Loucy (cell line): Measurements from ENCODE around the gene COIL.

ENCODE experiments used
- H2AFZ ChIP-seq: fragments of 200-600 bp; sonication (generic); 2 replicates; pipeline ENCODE4 v1.6.0; 2016; ENCODE audit warnings: antibody characterized with exemption, mild to moderate bottlenecking, low read length, moderate library complexity
- H3F3A ChIP-seq: fragments of 200-600 bp; 2 replicates; pipeline ENCODE4 v1.6.0; 2016; ENCODE audit warnings: antibody characterized with exemption, low read depth, mild to moderate bottlenecking
- H3K27me3 ChIP-seq: fragments of 200-600 bp; sonication (generic); 2 replicates; pipeline ENCODE4 v1.6.1; 2014; ENCODE audit warnings: low read length, mild to moderate bottlenecking; ENCODE audit not compliant: insufficient read depth, poor library complexity, severe bottlenecking
- H3K36me3 ChIP-seq: fragments of 200-600 bp; sonication (generic); 2 replicates; pipeline ENCODE4 v1.6.1; 2016; ENCODE audit warnings: low read length; ENCODE audit not compliant: insufficient read depth
- H3K4me1 ChIP-seq: fragments of 200-600 bp; sonication (generic); 2 replicates; pipeline ENCODE4 v1.5.1; 2014; ENCODE audit warnings: low read length, mild to moderate bottlenecking; ENCODE audit not compliant: insufficient read depth, poor library complexity, severe bottlenecking
- H3K4me2 ChIP-seq: fragments of 200-600 bp; sonication (generic); 2 replicates; pipeline ENCODE4 v1.6.0; 2014; ENCODE audit warnings: antibody characterized with exemption, low read length, low read depth, mild to moderate bottlenecking; ENCODE audit not compliant: poor library complexity, severe bottlenecking
- H3K4me3 ChIP-seq: fragments of 200-600 bp; sonication (generic); 2 replicates; pipeline ENCODE4 v1.5.1; 2014; ENCODE audit warnings: low read length, mild to moderate bottlenecking, mixed read lengths; ENCODE audit not compliant: poor library complexity, severe bottlenecking
- H3K79me2 ChIP-seq: fragments of 200-600 bp; sonication (generic); 2 replicates; pipeline ENCODE4 v1.6.1; 2014; ENCODE audit warnings: low read length; ENCODE audit not compliant: insufficient read depth
- H3K9ac ChIP-seq: fragments of 200-600 bp; sonication (generic); 2 replicates; pipeline ENCODE4 v1.6.0; 2014; ENCODE audit warnings: mild to moderate bottlenecking, low read depth, low read length, moderate library complexity; ENCODE audit not compliant: poor library complexity, severe bottlenecking
- H3K9me2 ChIP-seq: fragments of 200-600 bp; sonication (generic); replicated peaks from 2 replicates; pipeline ENCODE4 v1.6.1; 2016; ENCODE audit warnings: low read depth, low read length, mixed read lengths
- H3K9me3 ChIP-seq: fragments of 200-600 bp; sonication (generic); 2 replicates; pipeline ENCODE4 v1.6.1; 2014; ENCODE audit warnings: mild to moderate bottlenecking, antibody characterized with exemption, low read length, low read depth; ENCODE audit not compliant: insufficient read depth
- H4K20me1 ChIP-seq: fragments of 200-600 bp; sonication (generic); 2 replicates; pipeline ENCODE4 v1.6.0; 2014; ENCODE audit warnings: antibody characterized with exemption, low read length, mild to moderate bottlenecking; ENCODE audit not compliant: insufficient read depth, poor library complexity, severe bottlenecking
- EZH2phosphoT487 ChIP-seq: fragments of 200-600 bp; IDR thresholded peaks from 2 replicates; pipeline ENCODE4 v1.6.1; 2018; ENCODE audit warnings: antibody characterized with exemption, mild to moderate bottlenecking, moderate library complexity, borderline replicate concordance
- TF ChIP-seq, protein P1 (sequence below): fragments of 200-600 bp; sonication (generic); conservative IDR thresholded peaks from 2 replicates; pipeline ENCODE4 v1.5.1; 2014; ENCODE audit warnings: mild to moderate bottlenecking, antibody characterized with exemption, low read length

COIL gene

DNA sequence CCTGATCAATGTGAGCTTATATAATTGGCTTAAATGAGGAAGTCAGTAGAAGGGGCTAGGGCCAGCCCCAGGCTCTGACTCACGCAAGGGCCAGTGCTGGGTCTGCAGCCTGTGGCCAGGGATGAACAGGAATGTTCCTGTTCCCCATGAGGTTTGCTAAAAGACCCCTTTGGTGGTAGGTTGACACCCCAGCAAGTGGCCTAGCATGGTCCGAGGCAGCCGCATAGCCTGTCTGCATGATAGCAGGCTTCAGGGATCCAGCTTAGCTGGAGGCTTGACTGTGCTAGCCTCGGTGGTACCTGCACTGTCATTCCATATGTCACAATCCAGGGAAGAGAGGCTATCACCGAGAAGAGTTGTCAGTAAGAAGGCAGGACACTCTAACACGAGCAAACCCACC is 70.5 kb downstream of the COIL start:
- no peaks in the 10 kb centered on the region for H3K27me3 ChIP-seq
- TF ChIP-seq EZH2phosphoT487 = no peak
- TF ChIP-seq, protein P1, sequence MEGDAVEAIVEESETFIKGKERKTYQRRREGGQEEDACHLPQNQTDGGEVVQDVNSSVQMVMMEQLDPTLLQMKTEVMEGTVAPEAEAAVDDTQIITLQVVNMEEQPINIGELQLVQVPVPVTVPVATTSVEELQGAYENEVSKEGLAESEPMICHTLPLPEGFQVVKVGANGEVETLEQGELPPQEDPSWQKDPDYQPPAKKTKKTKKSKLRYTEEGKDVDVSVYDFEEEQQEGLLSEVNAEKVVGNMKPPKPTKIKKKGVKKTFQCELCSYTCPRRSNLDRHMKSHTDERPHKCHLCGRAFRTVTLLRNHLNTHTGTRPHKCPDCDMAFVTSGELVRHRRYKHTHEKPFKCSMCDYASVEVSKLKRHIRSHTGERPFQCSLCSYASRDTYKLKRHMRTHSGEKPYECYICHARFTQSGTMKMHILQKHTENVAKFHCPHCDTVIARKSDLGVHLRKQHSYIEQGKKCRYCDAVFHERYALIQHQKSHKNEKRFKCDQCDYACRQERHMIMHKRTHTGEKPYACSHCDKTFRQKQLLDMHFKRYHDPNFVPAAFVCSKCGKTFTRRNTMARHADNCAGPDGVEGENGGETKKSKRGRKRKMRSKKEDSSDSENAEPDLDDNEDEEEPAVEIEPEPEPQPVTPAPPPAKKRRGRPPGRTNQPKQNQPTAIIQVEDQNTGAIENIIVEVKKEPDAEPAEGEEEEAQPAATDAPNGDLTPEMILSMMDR = no peak
- H3K79me2 ChIP-seq = no peaks in the 10 kb centered on the region
- no peaks in the 10 kb centered on the region for H4K20me1 ChIP-seq
- no peaks in the 10 kb centered on the region for H3K4me1 ChIP-seq
- H3K4me2 ChIP-seq = no peak overlapping the region
- peaks cover 75% of the 10 kb centered on the region for H3K36me3 ChIP-seq
- no peaks in the 10 kb centered on the region for H3F3A ChIP-seq
- peaks cover 17% of the 10 kb centered on the region; the same call in 1 of the 2 replicates for H3K9me3 ChIP-seq
- no peak overlapping the region for H3K4me3 ChIP-seq
- H2AFZ ChIP-seq = no peak overlapping the region
- H3K9me2 ChIP-seq = no peaks in the 10 kb centered on the region
- H3K9ac ChIP-seq = no peak overlapping the region
